Trophoblast cell (in vitro differentiated cells and primary cell): ENCODE results near the gene ARFIP1.

Experiments
- DNase-seq, 2 donors: peaks; one replicate each; pipeline ENCODE4 v3.0.0-alpha.2; 2016
- H2AFZ ChIP-seq: 2 replicates; pipeline ENCODE4 v1.6.1; 2013; ENCODE audit warnings: low read length, moderate library complexity, mild to moderate bottlenecking; ENCODE audit not compliant: insufficient read depth, poor library complexity
- H2AK5ac ChIP-seq: 2 replicates; pipeline ENCODE4 v1.6.1; 2013; ENCODE audit warnings: mild to moderate bottlenecking, low read length
- H2BK120ac ChIP-seq: 2 replicates; pipeline ENCODE4 v1.6.1; 2013; ENCODE audit warnings: low read length, mild to moderate bottlenecking, moderate library complexity; ENCODE audit not compliant: insufficient read depth, poor library complexity
- H2BK12ac ChIP-seq: 2 replicates; pipeline ENCODE4 v1.6.1; 2013; ENCODE audit warnings: mild to moderate bottlenecking, low read length, moderate library complexity
- H2BK5ac ChIP-seq: 2 replicates; pipeline ENCODE4 v1.6.1; 2013; ENCODE audit warnings: low read length, low read depth, moderate library complexity, mild to moderate bottlenecking; ENCODE audit not compliant: poor library complexity
- H3K14ac ChIP-seq: 2 replicates; pipeline ENCODE4 v1.6.1; 2013; ENCODE audit warnings: mild to moderate bottlenecking, low read length
- H3K18ac ChIP-seq: 2 replicates; pipeline ENCODE4 v1.6.1; 2013; ENCODE audit warnings: mild to moderate bottlenecking, low read length
- H3K23ac ChIP-seq: 2 replicates; pipeline ENCODE4 v1.6.1; 2013; ENCODE audit warnings: low read length
- H3K27ac ChIP-seq: 2 replicates; pipeline ENCODE4 v1.5.1; 2013; ENCODE audit warnings: low read depth, mild to moderate bottlenecking, inconsistent platforms, low read length, moderate library complexity
- H3K27me3 ChIP-seq: 2 replicates; pipeline ENCODE4 v1.6.1; 2013; ENCODE audit warnings: inconsistent platforms, mild to moderate bottlenecking, low read length, moderate library complexity; ENCODE audit not compliant: insufficient read depth
- H3K36me3 ChIP-seq, 2 experiments: 1 replicate in 1 of 2; 2 replicates in 1 of 2; pipeline ENCODE4 v1.6.1; 2013; ENCODE audit warnings: low read length in 2 of 2, mild to moderate bottlenecking in 2 of 2, moderate library complexity in 1 of 2; ENCODE audit not compliant: insufficient read depth in 2 of 2, control insufficient read depth in 1 of 2
- H3K4ac ChIP-seq: 2 replicates; pipeline ENCODE4 v1.6.1; 2013; ENCODE audit warnings: low read depth, mild to moderate bottlenecking, low read length, moderate library complexity
- H3K4me1 ChIP-seq, 2 experiments: 1 replicate in 1 of 2; 2 replicates in 1 of 2; pipeline ENCODE4 v1.6.1; 2013; ENCODE audit warnings: low read length in 2 of 2, mild to moderate bottlenecking in 2 of 2, moderate library complexity in 1 of 2; ENCODE audit not compliant: insufficient read depth in 2 of 2, control insufficient read depth in 1 of 2
- H3K4me2 ChIP-seq: 2 replicates; pipeline ENCODE4 v1.6.1; 2013; ENCODE audit warnings: inconsistent platforms, mild to moderate bottlenecking, low read length, moderate library complexity
- H3K4me3 ChIP-seq: 2 replicates; pipeline ENCODE4 v1.5.1; 2013; ENCODE audit warnings: mild to moderate bottlenecking, low read depth, low read length, inconsistent platforms
- H3K79me1 ChIP-seq: one replicate; pipeline ENCODE4 v1.6.1; 2013; ENCODE audit warnings: low read length
- H3K79me2 ChIP-seq: 2 replicates; pipeline ENCODE4 v1.6.1; 2013; ENCODE audit warnings: low read length, mild to moderate bottlenecking; ENCODE audit not compliant: control insufficient read depth, insufficient read depth, poor library complexity
- H3K9ac ChIP-seq: 2 replicates; pipeline ENCODE4 v1.6.1; 2013; ENCODE audit warnings: mild to moderate bottlenecking, low read length
- H3K9me3 ChIP-seq: 2 replicates; pipeline ENCODE4 v1.6.1; 2013; ENCODE audit warnings: low read depth, mild to moderate bottlenecking, control low read depth, inconsistent platforms, low read length; ENCODE audit not compliant: insufficient read depth
- H4K12ac ChIP-seq: 2 replicates; pipeline ENCODE4 v1.6.1; 2013; ENCODE audit warnings: low read depth, mild to moderate bottlenecking, low read length, moderate library complexity
- H4K8ac ChIP-seq: 2 replicates; pipeline ENCODE4 v1.6.1; 2013; ENCODE audit warnings: low read depth, mild to moderate bottlenecking, low read length, moderate library complexity
- H4K91ac ChIP-seq: one replicate; pipeline ENCODE4 v1.6.1; 2013; ENCODE audit warnings: low read depth, mild to moderate bottlenecking, low read length, moderate library complexity
- WGBS: extraction: QIAGEN DNeasy Blood & Tissue Kit; methylation state at CpG from one replicate; pipeline ENCODE4 v1.1.7; 2013; ENCODE audit warnings: missing lambda C conversion rate; ENCODE audit not compliant: insufficient read length, insufficient coverage; ENCODE audit errors: extremely low coverage; 5-methylcytosine and 5-hydroxymethylcytosine counted together

Gene ARFIP1

GRCh38 chr4:152950402-152951274, 170.9 kb downstream of the ARFIP1 start:
- no peaks in the 10 kb centered on the region for H3K79me2 ChIP-seq
- no peak overlapping the region for H3K23ac ChIP-seq
- peaks cover 17 to 25% of the 10 kb centered on the region in 2 experiments for H3K36me3 ChIP-seq
- no peak overlapping the region for H4K91ac ChIP-seq
- H2BK5ac ChIP-seq = no peak overlapping the region
- H3K4me2 ChIP-seq = no peak overlapping the region
- H3K27me3 ChIP-seq = no peaks in the 10 kb centered on the region
- H4K12ac ChIP-seq = no peak overlapping the region
- no peaks in the 10 kb centered on the region for H3K79me1 ChIP-seq
- H3K9ac ChIP-seq = no peak overlapping the region
- no peak overlapping the region for H2BK120ac ChIP-seq
- H3K14ac ChIP-seq = no peak overlapping the region
- H3K27ac ChIP-seq = no peak overlapping the region
- peak; percentile 55 to 69 for DNase-seq
- no peak overlapping the region for H2AFZ ChIP-seq
- H3K4ac ChIP-seq = peak overlapping the region; percentile 16
- no peak overlapping the region for H4K8ac ChIP-seq
- no peak overlapping the region for H3K4me3 ChIP-seq
- no peaks in the 10 kb centered on the region for H3K9me3 ChIP-seq
- WGBS = no CpG with 5 or more reads among the region's 11 CpGs
- no peaks in the 10 kb centered on the region for H3K4me1 ChIP-seq
- H3K18ac ChIP-seq = no peak overlapping the region
- no peak overlapping the region for H2AK5ac ChIP-seq
- H2BK12ac ChIP-seq = no peak overlapping the region

DNA sequence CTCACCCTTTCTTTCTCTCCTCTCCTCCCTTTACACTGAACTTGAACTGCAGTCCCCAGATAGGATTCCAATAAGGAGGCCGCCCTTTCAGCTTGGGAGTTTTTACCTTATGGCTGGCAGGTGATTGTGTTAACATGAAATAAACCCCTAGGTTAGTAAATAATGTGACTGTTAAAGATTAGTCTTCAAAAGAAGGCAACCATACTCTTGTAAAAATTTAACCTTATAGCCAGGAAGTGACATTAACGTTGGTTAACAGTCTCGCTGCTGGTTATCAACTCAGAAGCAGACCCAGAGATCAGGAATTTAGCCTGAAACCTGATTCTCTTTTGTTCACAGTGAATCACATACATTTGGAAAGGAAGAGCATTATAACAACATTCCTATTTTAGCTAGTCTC, 171.6 kb downstream of the ARFIP1 start:
- DNase-seq = no peak
- H3K4me1 ChIP-seq = no peaks in the 10 kb centered on the region
- H3K79me2 ChIP-seq = no peaks in the 10 kb centered on the region
- H4K8ac ChIP-seq = no peak overlapping the region
- H2AK5ac ChIP-seq = no peak overlapping the region
- H3K4me3 ChIP-seq = no peak overlapping the region
- no peak overlapping the region for H4K12ac ChIP-seq
- no peak overlapping the region for H2BK5ac ChIP-seq
- H3K79me1 ChIP-seq = no peaks in the 10 kb centered on the region
- H2BK12ac ChIP-seq = no peak overlapping the region
- H3K9ac ChIP-seq = no peak overlapping the region
- H2BK120ac ChIP-seq = no peak overlapping the region
- H3K36me3 ChIP-seq = peaks cover 17 to 25% of the 10 kb centered on the region in 2 experiments
- H3K27me3 ChIP-seq = no peaks in the 10 kb centered on the region
- H3K27ac ChIP-seq = no peak overlapping the region
- no peak overlapping the region for H4K91ac ChIP-seq
- H3K14ac ChIP-seq = no peak overlapping the region
- WGBS = no CpG with 5 or more reads among the region's 3 CpGs
- H3K4me2 ChIP-seq = no peak overlapping the region
- H3K18ac ChIP-seq = no peak overlapping the region
- H3K23ac ChIP-seq = no peak overlapping the region
- no peak overlapping the region for H2AFZ ChIP-seq
- H3K9me3 ChIP-seq = no peaks in the 10 kb centered on the region
- no peak overlapping the region for H3K4ac ChIP-seq

- no peak overlapping the region for H3K9ac ChIP-seq
- DNase-seq = no peak
These were observed 173.8 kb downstream of the ARFIP1 start for GRCh38 chr4:152953514-152953913.

DNA sequence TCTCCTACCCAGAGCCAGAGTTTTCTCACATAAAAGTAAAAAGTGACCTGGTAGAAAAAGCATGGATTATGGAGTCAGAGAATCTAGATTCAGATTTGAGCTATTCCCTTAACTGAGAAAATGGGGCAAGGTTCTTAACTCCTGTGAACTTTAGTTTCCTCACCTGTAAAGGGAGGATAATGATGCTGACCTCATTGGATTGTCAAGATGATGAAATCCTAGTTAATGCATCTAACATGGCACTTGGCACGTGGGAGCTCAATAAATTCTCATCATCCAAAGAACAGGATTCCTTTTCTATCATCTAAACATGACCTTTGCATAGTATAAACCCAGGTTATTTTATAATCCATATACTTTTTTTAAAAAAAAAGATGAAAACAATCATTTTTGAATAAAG, 175.0 kb downstream of the ARFIP1 start:
- Histone ChIP-seq H4K12ac (no peak overlapping the region), H3K9me3 (no peaks in the 10 kb centered on the region), H3K27ac (no peak overlapping the region), H2BK12ac (no peak overlapping the region), H3K18ac (no peak overlapping the region), H3K23ac (no peak overlapping the region), H3K4me3 (no peak overlapping the region), H2AFZ (no peak overlapping the region), H2BK120ac (no peak overlapping the region), H3K36me3 (peaks cover 27 to 34% of the 10 kb centered on the region in 2 experiments), H3K9ac (no peak overlapping the region), H4K8ac (no peak overlapping the region), H3K79me2 (no peaks in the 10 kb centered on the region), H4K91ac (no peak overlapping the region), H3K4ac (no peak overlapping the region), H3K27me3 (no peaks in the 10 kb centered on the region), H3K4me2 (no peak overlapping the region), H2AK5ac (no peak overlapping the region), H3K4me1 (no peaks in the 10 kb centered on the region), H3K14ac (no peak overlapping the region), H2BK5ac (no peak overlapping the region), H3K79me1 (no peaks in the 10 kb centered on the region)
- WGBS = no CpG with 5 or more reads among the region's 1 CpG
- DNase-seq = no peak

More at GRCh38 chr4:152953514-152953913, 173.8 kb downstream of the ARFIP1 start:
- no peak overlapping the region for H2AK5ac ChIP-seq
- no peaks in the 10 kb centered on the region for H3K79me2 ChIP-seq
- no peak overlapping the region for H4K12ac ChIP-seq
- H2BK120ac ChIP-seq = no peak overlapping the region
- no peak overlapping the region for H4K8ac ChIP-seq
- H3K27me3 ChIP-seq = no peaks in the 10 kb centered on the region
- no peak overlapping the region for H2BK5ac ChIP-seq
- no peak overlapping the region for H3K4me2 ChIP-seq
- no peak overlapping the region for H3K4ac ChIP-seq
- peaks cover 29 to 37% of the 10 kb centered on the region in 2 experiments for H3K36me3 ChIP-seq
- H4K91ac ChIP-seq = no peak overlapping the region
- no peak overlapping the region for H3K18ac ChIP-seq
- no peak overlapping the region for H3K23ac ChIP-seq
- H3K9me3 ChIP-seq = no peaks in the 10 kb centered on the region
- no peak overlapping the region for H3K14ac ChIP-seq
- WGBS = no CpG with 5 or more reads among the region's 3 CpGs
- H3K4me1 ChIP-seq = no peaks in the 10 kb centered on the region
- H3K79me1 ChIP-seq = no peaks in the 10 kb centered on the region
- no peak overlapping the region for H3K4me3 ChIP-seq
- H3K27ac ChIP-seq = no peak overlapping the region
- H2BK12ac ChIP-seq = no peak overlapping the region
- H2AFZ ChIP-seq = no peak overlapping the region
